IPS-NIHi7 (cell line): ENCODE measurements around the gene CNTN5.

Experiments used
- DNase-seq: peaks from one replicate; pipeline ENCODE4 v3.0.0; 2012; ENCODE audit warnings: mixed read lengths; ENCODE audit errors: extremely low spot score

CNTN5 gene

DNA sequence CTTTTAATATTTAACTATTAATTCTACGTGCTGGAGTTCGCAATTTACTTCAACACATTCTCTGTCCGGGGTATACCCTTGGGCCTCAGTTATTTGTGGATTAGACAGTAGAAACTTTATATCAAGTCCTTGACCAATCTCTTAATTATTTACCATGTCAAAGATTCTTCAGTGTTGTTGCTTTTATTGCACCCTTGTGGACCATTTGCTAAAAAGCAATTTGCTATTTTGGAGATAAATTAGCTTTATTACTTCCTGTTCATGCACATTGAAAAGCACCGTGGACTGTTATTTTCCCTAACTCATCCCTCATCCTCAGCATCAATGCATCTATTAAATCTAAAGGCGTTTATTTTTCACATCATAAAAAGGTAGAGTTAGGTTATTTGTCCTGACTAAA lies 609.9 kb downstream of the CNTN5 start:
- DNase-seq, result no peak

DNA sequence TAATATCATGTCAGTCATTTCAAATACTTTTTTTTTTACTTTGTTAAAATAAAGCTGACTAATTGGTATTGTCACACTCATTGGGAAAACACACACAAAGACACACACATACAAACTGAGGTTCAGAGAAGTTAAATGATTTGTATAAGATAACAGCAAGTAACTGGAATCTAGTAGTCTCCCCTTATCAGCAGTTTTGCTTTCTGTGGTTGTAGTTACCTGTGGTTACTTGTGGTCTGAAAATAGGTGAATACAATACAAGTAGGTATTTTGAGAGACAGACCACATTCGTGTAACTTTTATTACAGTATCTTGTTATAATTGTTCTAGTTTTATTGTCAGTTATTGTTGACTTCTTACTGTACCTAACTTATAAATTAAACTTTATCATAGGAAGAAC lies 610.9 kb downstream of the CNTN5 start:
- DNase-seq, result no peak

DNA sequence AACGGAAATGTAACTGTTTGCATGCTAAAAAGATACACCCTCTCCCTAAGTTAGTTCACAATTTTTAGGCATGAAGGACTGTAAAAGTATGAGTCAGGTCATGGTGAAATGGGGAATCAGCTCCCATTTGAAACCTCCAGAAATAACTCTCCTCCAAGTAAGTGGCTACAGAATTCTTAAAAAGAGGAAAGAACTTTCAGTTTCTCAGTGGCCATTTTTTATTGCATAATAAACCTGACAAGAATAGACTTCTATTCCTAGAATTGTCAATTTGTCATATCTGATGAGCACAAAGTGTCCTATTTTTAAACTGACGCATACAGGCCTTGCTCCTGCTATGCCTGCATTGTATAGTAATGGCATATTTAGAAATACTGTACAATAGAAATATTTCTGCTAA lies 612.2 kb downstream of the CNTN5 start:
- no peak for DNase-seq

DNA sequence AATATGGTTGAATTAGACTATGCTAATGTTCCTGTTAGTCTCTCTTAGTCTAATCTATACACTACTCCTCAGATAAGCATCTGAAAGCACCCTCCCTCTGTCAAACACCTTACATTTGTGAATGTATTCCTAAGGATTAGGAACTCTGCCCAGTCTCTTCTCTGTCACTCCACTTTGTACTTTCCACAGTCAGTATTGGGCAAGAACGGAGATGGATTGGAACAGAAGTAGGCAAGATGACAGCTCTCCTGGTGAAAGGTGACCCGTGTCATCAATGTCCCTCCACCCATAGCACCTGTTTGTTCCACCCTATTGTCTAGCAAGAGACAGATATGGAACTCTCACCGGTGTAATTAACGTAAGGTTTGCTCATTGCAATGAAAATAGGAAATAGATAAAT lies 613.8 kb downstream of the CNTN5 start:
- DNase-seq, result no peak

DNA sequence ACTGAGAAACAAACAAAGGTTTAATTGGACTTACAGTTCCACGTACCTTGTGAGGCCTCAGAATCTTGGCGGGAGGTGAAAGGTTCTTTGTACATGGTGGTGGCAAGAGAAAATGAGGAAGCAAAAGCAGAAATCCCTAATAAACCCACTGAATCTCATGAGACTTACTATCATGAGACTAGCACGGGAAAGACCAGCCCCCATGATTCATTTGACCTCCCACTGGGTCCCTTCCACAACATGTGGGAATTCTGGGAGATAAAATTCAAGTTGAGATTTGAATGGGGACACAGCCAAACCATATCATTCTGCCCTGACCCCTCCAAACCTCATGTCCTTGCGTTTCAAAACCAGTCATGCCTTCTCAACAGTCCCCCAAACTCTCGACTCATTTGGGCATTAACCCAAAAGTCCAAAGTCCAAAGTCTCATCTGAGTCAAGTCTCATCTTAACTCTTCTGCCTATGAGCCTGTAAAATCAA lies 617.4 kb downstream of the CNTN5 start:
- DNase-seq, result no peak

DNA sequence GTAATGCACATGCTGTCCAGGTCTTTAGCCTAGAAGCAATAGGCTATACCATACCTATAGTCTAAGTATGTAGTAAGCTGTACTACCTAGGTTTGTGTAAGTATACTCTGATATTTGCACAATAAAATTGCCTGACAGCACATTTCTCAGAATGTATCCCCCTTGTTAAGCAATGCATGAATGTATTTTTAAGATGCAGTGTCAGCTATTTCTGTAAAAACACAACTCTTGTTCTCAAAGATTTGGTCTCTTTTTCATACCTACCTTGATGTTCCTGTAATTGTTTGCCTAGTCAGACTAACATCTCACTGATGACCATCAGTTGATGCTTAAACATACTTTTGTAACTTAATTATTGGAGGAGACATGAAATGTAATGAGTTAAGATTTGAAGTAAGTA lies 619.9 kb downstream of the CNTN5 start:
- no peak for DNase-seq

DNA sequence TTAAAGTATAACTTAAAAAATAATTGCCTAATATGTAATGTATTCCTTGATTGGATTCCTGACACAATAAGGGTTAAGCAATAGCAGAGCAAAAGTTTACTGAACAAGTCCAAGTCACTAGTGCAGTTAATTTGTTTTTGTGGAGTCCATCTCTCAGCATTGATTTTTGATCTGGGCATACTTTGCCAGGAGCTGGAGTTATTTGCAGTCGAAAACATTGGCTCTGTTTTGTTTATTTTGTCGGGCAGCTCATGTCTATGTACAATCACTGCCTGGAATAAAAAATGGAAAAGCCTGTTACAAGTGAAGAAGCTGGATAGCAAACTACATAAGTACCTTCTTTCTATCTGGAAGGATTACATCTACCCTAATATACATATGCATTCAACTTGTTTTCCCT lies 625.2 kb downstream of the CNTN5 start:
- DNase-seq, result no peak

DNA sequence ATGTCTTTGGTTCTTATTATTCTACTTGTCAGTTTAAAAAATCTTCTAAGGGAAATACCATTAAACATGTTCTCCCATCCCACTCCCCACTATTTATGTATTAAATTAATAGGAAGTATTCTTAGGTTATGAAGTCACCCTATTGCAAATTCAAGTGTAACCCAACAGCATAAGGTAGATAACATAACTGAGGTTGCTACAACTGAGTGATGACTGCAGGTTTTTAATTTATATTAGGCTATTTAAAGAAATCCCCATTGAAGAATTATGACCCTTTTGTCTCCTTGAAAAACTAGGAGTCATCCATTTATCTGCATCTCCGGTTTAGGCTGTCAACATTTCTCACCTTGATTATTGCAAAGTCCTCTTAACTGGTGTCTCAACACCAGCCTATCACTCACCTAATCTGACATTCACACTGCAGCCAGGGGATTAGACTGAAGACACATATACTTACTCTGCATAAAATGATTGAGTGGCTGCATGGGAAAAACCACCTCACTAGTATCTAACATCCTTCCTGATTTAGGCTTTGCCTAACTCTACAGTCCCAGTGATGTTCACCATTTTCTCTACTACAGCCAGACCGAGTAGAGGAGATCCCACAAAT lies 649.4 kb downstream of the CNTN5 start:
- DNase-seq, result no peak

DNA sequence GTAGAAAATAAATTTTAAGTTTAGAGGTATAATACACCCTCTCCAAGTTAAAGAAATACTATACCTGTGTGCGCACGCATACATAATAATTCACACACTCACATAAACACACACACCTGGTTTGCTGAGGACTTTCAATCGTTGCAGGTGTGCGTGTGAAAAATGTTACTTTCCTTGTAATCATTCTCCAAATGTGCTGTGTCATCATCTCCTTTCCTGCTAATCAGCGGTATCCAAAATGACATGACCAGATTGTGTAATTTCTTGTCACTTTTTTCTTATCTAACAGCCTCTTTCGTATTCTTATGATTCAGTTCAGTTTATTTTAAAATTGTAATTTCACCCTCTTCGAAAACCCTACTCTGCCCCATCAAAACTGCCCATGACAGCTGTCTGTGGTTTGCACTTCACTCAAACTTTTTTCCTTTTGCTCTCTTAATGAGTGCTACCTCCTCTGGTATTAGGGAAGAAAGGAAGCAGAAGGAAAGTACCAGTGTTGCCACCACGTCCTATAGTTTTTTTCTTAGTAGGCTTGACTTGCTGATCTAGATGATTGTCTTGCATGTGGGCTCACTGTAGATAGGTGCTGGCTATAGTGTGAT lies 651.2 kb downstream of the CNTN5 start:
- no peak for DNase-seq

DNA sequence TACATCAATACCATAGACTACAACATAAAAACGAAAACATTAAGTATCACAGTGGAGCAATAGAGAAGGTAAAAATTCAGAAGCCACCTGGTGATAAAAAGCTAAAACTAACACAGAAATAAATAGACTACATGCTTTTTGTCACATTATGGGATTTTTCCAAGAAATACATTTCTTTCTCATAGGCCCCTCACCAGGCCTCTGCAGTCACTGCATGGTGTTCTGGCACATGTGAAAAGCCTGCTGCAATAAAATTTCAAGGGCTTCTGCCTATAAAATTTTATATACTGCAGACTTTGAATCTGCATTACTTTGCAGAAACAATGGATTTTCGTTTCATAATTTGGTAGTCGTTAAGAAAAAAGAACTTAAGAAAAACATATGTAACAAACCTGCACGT lies 655.5 kb downstream of the CNTN5 start:
- DNase-seq, result no peak

DNA sequence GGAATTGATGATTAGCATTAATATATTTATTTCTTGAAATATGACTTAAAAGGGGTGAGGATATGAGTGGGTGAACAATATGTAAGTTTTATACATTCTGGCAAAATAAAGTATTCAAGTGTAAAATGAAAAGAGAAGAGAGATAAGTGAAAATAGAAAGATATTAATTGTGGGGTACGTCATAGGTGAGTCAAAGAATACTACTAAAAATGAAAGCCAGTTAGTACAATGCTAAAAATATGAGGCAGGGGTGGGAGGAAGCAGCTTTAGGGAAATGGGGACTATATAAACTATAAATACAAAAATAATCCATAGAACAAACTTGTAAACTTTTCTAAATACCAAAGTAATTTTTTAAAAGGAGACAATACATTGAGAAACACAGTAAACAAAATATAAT lies 661.4 kb downstream of the CNTN5 start:
- DNase-seq, result no peak

DNA sequence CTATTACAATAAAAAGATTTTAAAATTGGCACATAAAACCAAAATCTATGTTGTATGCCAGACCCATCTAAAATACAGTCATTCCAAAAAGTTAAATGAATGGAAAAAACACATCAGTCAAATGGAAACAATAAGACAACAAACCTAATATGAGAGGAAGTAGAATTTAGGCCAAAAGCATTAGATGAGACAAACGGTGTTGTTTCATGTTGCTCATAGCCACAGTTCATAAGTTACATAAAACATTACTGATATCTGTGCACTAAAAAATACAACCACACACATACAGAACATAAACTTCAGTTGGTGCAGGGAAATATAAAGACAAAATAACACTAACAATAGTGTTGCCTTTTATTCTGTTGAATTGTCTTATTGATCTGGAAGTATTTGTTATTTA lies 661.9 kb downstream of the CNTN5 start:
- no peak for DNase-seq

DNA sequence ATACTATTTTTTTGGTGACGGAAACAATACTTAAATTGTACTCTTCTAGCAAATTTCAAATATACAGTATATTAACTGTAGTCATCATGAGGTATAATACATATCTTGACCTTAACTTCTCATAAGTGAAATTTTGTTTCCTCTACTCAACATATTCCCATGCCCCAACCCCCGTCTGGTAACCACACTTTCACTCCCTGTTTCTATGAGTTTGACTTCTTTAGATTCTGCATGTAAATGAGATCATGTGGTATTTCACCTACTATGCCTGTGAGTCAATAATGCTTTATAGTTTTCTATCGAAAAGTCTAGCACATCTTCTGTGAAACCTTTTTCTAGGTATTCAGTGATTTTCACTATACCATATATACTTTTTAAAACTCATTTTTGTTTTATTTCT lies 663.2 kb downstream of the CNTN5 start:
- no peak for DNase-seq

DNA sequence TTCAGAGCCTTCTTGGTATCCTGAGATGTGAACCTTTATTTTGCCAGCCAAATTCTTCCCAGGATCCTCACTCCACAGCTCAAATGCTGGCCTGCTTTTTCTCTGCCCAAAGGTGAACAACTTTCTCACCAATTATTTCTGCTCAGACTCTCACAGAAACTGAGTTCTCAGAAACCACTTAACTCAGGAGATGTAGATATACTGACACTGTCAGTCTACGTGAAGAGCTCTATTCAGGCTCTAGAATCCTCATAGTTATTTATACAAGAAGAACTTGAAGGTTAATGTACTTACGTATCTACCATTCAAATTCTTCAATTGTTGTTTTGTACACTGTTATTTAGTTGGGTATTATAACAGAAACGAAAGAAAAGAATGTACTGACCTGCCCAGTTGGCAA lies 666.1 kb downstream of the CNTN5 start:
- DNase-seq, result no peak

DNA sequence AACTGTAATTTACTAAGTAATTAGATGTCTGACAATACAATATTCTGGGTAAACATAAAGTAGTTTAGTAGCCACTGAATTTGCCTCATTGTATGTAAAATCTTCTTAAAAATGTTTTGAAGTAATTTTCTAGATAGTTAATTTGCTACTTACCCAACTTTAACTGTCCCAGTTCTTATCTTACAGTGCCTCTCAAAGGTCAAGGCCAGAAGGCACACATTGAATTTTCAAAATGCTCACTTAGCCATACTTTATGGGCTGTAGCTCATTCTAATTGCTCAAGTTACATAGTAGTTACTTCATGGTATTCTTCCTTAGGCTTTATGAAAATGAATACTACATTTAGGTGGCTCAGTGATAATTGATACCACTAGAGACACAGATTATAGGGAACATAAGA lies 666.6 kb downstream of the CNTN5 start:
- no peak for DNase-seq

DNA sequence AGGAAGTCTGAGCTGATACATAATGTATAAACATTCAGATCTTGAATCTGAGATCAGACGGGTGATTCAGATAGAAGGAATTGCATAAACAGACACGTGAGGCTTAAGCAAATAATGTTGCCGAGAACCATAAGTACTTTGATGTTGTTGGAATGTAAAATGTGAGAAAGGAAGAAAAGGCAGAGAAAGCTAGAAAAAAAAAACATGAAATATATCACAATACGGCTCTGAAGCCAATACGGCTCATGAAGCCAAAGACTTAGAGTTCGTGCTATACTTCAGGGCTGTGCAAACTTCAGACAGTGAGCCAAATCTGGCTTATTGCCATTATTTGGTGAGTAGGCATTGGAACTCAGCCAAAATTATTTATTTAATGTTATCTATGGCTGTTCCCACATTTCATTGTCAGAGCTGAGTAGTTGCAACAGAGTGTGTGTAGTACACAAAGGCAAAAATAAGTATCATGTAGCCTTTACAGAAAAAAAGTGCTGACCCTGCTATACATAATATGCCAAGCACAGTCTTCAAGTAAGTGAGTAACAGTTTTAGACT lies 673.3 kb downstream of the CNTN5 start:
- no peak for DNase-seq

DNA sequence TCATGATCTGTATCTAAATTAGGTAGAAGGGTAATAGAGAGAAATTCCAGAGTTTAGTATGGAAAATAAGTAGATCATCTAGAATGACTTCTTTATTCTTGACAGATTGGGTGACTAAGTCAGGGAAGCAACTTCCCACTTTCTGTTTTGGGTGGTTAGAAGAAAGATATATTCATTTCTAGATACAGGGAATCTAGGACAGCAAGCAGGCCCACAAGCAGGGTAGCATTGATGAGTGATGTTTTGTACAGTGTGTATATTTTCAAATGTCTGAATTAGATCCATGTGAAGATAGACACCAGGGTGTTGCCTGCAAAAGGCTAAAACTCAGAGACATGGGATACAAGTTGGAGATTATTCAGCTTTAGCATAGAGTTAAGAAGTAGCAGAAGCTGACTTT lies 674.4 kb downstream of the CNTN5 start:
- no peak for DNase-seq

DNA sequence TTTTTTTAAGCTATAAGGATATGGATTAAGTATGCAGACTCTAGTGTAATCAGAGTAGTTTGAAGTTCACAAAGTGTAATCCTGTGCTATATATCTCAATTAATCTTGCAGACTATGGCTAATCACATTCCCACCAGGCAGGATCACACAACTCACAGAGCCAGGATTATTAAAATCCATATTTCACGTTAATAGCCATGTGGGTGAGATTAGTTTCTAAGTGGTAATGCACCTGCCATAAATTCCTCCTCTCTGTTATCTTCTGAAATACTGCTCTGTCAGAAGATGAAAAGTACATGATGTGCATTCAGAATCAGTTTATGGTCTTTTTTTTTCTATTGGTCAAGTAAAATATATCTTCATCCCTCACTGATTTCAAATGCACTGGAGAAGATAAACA lies 686.1 kb downstream of the CNTN5 start:
- no peak for DNase-seq

DNA sequence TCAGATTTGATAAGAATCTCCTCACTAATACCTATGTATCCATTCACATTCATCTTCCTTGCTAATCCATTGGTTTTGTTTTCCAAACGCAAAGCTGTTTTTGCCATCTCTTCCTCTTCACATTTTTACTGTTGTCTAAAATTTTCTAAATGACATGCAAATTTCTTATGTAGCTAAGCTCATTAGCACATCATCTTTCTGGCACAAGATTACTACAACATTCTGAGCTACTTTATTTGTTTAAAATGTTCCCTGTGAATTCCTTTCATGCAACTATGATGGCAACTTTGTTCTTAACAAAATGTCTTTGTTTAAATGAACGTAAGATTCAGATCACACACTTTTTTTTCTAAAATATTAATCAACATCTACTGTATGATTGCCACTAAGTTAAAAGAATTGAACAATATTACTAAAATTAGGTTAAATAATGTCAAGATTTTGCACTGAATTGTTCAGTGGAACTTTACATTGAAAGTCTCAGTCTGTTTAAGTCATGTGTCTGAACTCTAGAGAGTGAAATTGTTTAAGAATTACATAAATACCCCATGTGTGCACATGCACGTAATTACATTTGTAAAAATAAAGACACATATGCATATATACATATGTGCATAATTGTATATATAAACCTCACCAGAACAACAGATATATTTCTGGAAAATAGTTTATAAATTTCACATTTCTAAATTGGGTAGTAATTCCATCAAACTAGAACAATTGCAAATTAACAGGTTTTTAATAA lies 688.4 kb downstream of the CNTN5 start:
- no peak for DNase-seq

DNA sequence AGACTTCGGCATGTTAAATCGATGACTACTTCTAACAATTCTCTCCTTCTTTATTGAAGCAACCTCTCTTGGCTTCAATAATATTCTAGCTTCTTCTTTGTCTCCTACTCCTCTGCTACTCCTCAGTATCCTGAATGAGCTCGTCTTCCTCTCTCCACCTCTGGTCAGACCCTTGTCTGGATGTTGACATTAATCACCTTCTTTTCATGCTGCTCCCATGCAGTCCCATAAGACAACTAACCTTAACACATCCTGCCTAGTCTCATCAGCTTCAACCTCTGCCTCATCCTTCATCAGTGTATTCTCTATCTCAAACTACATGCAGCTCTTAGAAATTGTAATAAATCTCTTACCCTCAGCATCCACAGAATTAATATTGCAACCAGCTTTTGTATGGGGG lies 695.6 kb downstream of the CNTN5 start:
- no peak for DNase-seq

DNA sequence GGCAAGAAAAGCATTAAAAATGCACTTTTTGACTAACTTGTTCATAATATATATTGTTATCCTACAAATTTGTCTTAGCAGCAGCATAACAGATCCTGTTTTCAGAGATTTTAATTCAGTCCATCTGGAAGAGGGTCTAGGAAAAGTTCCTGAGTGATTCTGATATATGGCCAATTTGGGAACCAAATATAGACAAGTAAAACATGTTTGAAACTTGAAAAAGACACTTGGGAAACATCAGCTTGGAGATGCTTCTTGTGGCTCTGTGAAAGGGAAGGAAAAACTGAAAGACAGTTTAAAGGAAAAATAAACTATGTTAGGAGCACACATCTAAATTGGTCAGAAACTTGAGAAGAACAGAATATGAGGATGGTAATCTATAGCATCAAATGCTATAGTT lies 697.5 kb downstream of the CNTN5 start:
- DNase-seq, result no peak

DNA sequence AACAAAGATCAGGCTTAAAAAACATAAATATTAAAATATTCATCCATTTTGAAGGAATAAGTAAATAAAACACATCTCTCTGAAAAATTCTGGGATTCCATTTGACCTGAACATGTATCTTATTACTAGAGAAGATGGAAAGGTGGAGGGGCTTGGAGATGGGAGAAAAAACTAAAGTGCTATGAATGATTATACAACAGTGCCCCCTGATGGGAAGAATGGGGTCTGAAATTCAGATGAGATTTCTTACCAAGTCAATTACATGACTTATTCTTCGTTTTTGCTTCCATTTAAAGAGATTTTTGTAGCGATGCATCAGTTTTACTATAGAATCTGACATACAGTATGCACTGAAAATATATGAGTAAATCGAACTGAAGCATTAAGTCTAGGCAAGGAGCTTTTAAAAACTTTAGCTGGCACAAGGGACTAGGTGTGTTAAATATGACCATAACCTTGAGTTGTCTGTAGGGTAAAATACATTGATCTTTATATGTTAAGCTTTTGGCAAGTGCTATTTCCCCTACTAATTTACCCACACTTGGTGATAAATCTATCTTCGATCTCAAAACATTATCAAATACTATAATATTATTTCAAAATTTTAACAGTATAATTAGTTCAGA lies 718.8 kb downstream of the CNTN5 start:
- peak; percentile 24 for DNase-seq

DNA sequence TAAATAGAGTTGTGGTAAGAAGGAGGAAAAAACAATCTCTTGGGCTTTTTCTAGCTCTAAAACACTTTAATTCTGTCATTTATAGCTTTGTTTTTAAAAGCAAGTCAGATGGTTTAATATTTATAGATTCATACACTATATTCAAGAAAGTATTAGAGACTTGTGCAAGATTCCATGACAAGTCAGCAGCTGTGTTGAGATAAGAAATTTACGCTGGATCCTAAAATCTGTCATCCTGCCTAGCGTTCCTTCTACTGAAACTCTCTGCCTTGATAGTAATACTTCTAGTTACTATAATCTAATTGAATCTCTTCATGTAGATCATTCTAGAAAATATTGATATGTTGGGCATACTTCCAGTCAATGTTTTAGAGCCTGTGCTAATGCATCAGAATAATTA lies 721.8 kb downstream of the CNTN5 start:
- DNase-seq, result no peak
